HAP-1 (cell line): ENCODE data around the gene FBXO46.
"Not testable (repeated sequence)": the region's sequence is repeated elsewhere in the genome, so short reads cannot be mapped to it uniquely, and the experiment has no call there.

Experiments used
- DNase-seq, 2 experiments: peaks; one replicate each; pipeline ENCODE4 v3.0.0-alpha.2; 2016 to 2020; ENCODE audit warnings: low spot score in 2 of 2
- H3K27me3 ChIP-seq: fragments of 250-450 bp; sonication (Bioruptor Pico); 2 replicates; pipeline ENCODE4 v1.5.1; 2020; ENCODE audit warnings: low read depth, mild to moderate bottlenecking, moderate library complexity
- H3K36me3 ChIP-seq: fragments of 250-450 bp; sonication (Bioruptor Pico); replicated peaks from 2 replicates; pipeline ENCODE4 v1.5.1; 2020; ENCODE audit warnings: mild to moderate bottlenecking
- H3K4me1 ChIP-seq: fragments of 250-450 bp; sonication (Bioruptor Pico); 2 replicates; pipeline ENCODE4 v1.5.1; 2020; ENCODE audit warnings: mild to moderate bottlenecking
- H3K4me3 ChIP-seq: fragments of 250-450 bp; sonication (Bioruptor Pico); 2 replicates; pipeline ENCODE4 v1.5.1; 2020; ENCODE audit warnings: mild to moderate bottlenecking, moderate library complexity
- H3K9me3 ChIP-seq: fragments of 250-450 bp; sonication (Bioruptor Pico); 2 replicates; pipeline ENCODE4 v1.5.1; 2020; ENCODE audit warnings: mild to moderate bottlenecking, moderate library complexity
- in situ Hi-C: fragments of 300-500 bp; cut with MboI; formaldehyde crosslinking; loops from 3 replicates; pipeline ENCODE4 v1.14.3; 2020; ENCODE audit warnings: low sequenced_read_pairs, inconsistent platforms, mixed read lengths

FBXO46 gene

DNA sequence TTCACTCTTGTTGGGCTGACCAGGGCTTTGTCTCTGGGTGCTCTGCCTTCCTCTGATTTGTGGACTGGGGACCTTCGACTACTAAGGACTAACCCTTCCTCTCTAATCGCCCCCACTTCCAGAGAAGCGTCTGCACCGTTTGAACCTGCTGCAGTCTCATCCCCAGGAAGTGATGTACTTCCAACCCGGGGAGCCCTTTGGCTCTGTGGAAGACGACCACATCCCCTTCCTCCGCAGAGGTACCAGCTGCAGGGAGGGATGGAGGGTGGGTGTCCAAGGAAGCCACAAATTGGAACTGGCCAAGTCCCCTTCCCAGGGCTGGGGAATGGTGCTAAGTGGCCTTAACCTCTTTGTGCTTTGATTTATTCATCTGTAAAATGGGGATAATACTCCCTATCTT lies 29.0 kb downstream of the FBXO46 start:
- H3K36me3 ChIP-seq, result peaks cover 34% of the 10 kb centered on the region
- in situ Hi-C loops, result no loop called here
- H3K9me3 ChIP-seq, result no peaks in the 10 kb centered on the region
- DNase-seq, result no peak
- H3K4me3 ChIP-seq, result no peak overlapping the region
- H3K4me1 ChIP-seq, result no peaks in the 10 kb centered on the region
- no peaks in the 10 kb centered on the region for H3K27me3 ChIP-seq

DNA sequence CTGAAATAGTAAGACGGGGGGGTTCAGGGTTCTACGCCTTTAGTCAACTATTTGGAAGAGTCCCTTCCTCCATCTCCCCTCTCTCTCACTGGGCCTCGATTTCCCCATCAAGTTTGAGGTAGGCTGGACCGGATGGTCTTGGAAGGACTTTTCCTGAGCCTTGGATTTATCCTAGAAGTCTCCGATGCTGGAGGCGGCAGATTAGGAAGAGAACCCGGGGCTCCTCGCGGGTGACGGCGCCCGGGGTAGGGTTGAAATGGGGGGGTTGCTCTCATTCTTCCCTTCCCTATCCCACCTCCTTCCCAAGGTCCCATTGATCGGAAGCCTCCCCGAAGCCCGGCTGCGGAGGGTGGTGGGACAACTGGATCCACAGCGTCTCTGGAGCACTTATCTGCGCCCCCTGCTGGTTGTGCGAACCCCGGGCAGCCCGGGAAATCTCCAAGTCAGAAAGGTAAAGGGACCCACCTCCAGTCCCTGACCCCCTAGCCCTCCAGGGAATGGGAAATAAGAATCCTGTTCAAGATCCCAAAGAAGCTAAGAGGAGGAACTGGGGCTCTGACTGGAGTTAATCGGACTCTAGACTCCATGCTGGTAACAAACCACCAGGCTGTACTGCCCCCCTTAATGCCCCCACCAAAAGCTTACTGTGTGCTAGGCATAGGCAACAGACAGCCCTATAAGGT lies 37.4 kb downstream of the FBXO46 start:
- H3K9me3 ChIP-seq, result no peaks in the 10 kb centered on the region
- peaks cover 25% of the 10 kb centered on the region for H3K36me3 ChIP-seq
- peaks cover 4% of the 10 kb centered on the region for H3K4me1 ChIP-seq
- H3K4me3 ChIP-seq, result peak overlapping the region; percentile 93
- H3K27me3 ChIP-seq, result no peaks in the 10 kb centered on the region
- in situ Hi-C loops, result no loop called here
- DNase-seq, result peak; percentile 73 to 93

DNA sequence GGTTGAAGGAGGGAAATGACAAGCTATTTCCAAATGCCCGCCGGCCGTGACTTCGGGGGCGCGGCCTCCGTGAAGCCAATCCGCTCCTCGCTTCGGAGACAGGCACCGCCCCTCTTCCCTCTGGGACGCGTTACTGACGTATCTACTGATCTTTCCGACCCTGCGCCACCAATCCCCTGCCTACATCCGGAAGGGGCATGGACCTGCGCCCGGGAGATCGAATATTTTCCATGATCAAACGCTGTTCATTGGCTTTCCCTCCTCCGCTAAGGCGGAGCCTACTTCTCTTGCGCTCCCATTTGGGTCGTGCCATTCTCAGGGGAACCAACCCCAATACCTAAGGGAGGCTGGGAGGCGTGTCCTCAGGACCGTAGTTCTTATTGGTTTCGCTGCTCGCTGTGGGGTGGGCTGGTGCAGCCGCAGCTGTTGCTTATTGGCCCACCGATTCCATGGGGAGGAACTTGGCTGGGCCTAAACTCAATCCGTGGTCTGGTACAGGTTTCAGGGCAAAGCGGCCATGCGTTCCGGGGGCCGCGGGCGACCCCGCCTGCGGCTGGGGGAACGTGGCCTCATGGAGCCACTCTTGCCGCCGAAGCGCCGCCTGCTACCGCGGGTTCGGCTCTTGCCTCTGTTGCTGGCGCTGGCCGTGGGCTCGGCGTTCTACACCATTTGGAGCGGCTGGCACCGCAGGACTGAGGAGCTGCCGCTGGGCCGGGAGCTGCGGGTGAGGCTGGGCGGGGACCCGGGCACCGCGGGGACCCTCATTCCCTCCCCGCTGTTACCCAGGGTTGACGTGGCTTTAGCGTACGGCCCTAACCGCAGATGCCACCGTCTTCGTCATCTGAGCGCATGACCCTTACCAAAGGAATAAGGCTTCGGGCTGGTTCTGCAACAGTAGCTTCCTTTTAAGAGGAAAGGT lies 38.2 kb downstream of the FBXO46 start, which contains the start of gene QPCTL:
QPCTL (plus strand) TSS at position 480 of the 919 bp plus-strand sequence; CDS start at position 518, 38 bp downstream.
- in situ Hi-C loops, result no loop called here
- DNase-seq, result peak; percentile 99

GRCh38 chr19:45691516-45692186 lies 39.0 kb downstream of the FBXO46 start, which contains the start of gene SNRPD2:
TSS of gene SNRPD2 (minus strand) at chr19:45691953. CDS start at chr19:45691888, 65 bp downstream.
- peaks cover 4% of the 10 kb centered on the region for H3K4me1 ChIP-seq
- H3K27me3 ChIP-seq, result no peaks in the 10 kb centered on the region
- H3K4me3 ChIP-seq, result peak within 1 kb of the TSS; percentile 93
- DNase-seq, result peak; percentile 89 to 96
- peaks cover 41% of the 10 kb centered on the region for H3K36me3 ChIP-seq
- H3K9me3 ChIP-seq, result no peaks in the 10 kb centered on the region
- in situ Hi-C loops, result no loop called here

More for the DNA sequence above, 38.2 kb downstream of the FBXO46 start, which contains the start of gene QPCTL:
- H3K9me3 ChIP-seq, result no peaks in the 10 kb centered on the region
- H3K4me3 ChIP-seq, result peak within 1 kb of the TSS; percentile 93
- peaks cover 4% of the 10 kb centered on the region for H3K4me1 ChIP-seq
- H3K27me3 ChIP-seq, result no peaks in the 10 kb centered on the region
- H3K36me3 ChIP-seq, result peaks cover 33% of the 10 kb centered on the region

GRCh38 chr19:45687599-45687998 lies 43.1 kb downstream of the FBXO46 start:
- H3K36me3 ChIP-seq, result peaks cover 59% of the 10 kb centered on the region

GRCh38 chr19:45685045-45685444 lies 45.7 kb downstream of the FBXO46 start:
- H3K9me3 ChIP-seq, H3K27me3 ChIP-seq, DNase-seq, H3K4me1 ChIP-seq, in situ Hi-C loops, H3K4me3 ChIP-seq: not testable (repeated sequence)
- peaks cover 62% of the 10 kb centered on the region for H3K36me3 ChIP-seq

More at GRCh38 chr19:45687599-45687998, 43.1 kb downstream of the FBXO46 start:
- Histone ChIP-seq H3K9me3 (no peaks in the 10 kb centered on the region), H3K4me3 (no peak overlapping the region), H3K27me3 (no peaks in the 10 kb centered on the region), H3K4me1 (no peaks in the 10 kb centered on the region; the same call in 1 of the 2 replicates)
- in situ Hi-C loops, result no loop called here
- no peak for DNase-seq

DNA sequence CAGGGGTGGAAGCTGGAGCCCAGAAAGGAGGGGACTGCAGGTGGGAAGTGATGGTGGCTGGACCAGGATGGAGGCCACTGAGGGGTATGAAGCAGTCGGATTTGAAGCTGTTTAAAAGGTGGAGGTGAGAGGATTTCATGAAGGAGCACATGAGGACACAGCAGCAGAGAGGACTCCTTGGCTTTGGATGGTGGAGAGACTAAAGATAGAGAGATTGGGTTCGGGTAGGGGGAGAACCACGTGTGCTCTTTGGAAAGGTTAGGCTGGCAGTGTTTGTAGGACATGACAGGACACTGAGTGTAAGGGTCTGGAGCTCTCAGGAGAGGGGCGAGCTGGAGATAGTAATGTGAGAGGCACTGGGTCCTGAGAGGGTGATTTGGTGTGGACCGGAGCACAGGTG lies 47.8 kb downstream of the FBXO46 start:
- Histone ChIP-seq H3K4me1 (no peaks in the 10 kb centered on the region), H3K9me3 (no peaks in the 10 kb centered on the region), H3K27me3 (no peaks in the 10 kb centered on the region), H3K36me3 (peaks cover 42% of the 10 kb centered on the region), H3K4me3 (no peak overlapping the region)
- in situ Hi-C loops, result no loop called here
- DNase-seq, result no peak

- Histone ChIP-seq H3K4me3 (no peak overlapping the region), H3K27me3 (no peaks in the 10 kb centered on the region), H3K4me1 (no peaks in the 10 kb centered on the region), H3K36me3 (peaks cover 34% of the 10 kb centered on the region), H3K9me3 (no peaks in the 10 kb centered on the region)
- no peak for DNase-seq
- in situ Hi-C loops, result no loop called here
Measured at GRCh38 chr19:45682117-45682516, 48.6 kb downstream of the FBXO46 start.

DNA sequence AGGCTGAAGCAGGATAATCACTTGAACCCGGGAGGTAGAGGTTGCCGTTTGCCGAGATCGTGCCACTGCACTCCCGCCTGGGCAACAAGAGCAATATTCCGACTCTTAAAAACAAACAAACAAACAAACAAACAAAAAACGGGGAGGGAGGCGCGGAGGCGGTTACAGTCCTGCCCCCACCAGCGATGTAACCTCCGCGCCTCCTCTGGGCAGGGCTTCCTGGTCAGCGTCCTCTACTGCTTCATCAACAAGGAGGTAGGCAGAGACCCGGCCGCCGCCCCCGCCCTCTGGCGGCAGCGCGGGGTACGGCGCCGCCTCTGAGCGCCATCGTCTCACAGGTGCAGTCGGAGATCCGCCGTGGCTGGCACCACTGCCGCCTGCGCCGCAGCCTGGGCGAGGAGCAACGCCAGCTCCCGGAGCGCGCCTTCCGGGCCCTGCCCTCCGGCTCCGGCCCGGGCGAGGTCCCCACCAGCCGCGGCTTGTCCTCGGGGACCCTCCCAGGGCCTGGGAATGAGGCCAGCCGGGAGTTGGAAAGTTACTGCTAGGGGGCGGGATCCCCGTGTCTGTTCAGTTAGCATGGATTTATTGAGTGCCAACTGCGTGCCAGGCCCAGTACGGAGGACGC lies 49.2 kb downstream of the FBXO46 start:
- Histone ChIP-seq H3K4me1 (no peaks in the 10 kb centered on the region), H3K27me3 (no peaks in the 10 kb centered on the region), H3K4me3 (peak overlapping the region; percentile 10), H3K9me3 (no peaks in the 10 kb centered on the region), H3K36me3 (peaks cover 28% of the 10 kb centered on the region)
- in situ Hi-C loops, result no loop called here
- peak; percentile 74 to 87 for DNase-seq

GRCh38 chr19:45677351-45678230 lies 53.1 kb downstream of the FBXO46 start:
- Histone ChIP-seq H3K4me1 (no peaks in the 10 kb centered on the region), H3K9me3 (no peaks in the 10 kb centered on the region), H3K36me3 (peaks cover 3% of the 10 kb centered on the region; the same call in 1 of the 2 replicates), H3K4me3 (no peak overlapping the region), H3K27me3 (no peaks in the 10 kb centered on the region)
- peak in 1 of 2 experiments; percentile 48 for DNase-seq
- in situ Hi-C loops, result no loop called here

DNA sequence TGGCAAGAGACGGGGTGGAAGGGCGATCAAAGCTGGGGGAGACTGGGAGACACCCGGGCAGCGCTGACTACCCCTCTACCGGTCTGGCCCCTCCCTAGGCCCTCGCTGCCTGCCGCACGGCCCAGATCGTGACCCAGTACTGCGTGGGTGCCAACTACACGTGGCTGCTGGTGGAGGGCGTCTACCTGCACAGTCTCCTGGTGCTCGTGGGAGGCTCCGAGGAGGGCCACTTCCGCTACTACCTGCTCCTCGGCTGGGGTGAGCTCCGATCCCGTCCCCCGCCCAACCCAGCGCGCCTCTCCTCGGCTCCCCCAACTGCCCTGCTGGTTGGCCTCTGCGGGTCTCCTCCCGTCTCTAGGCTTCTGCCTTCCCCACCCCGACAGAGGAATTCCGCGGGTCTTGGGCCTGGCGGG lies 53.8 kb downstream of the FBXO46 start:
- peaks cover under 1% of the 10 kb centered on the region; the same call in 1 of the 2 replicates for H3K36me3 ChIP-seq
- in situ Hi-C loops, result no loop called here
- no peak for DNase-seq
- no peaks in the 10 kb centered on the region for H3K27me3 ChIP-seq
- no peaks in the 10 kb centered on the region for H3K4me1 ChIP-seq
- H3K9me3 ChIP-seq, result no peaks in the 10 kb centered on the region
- no peak overlapping the region for H3K4me3 ChIP-seq

DNA sequence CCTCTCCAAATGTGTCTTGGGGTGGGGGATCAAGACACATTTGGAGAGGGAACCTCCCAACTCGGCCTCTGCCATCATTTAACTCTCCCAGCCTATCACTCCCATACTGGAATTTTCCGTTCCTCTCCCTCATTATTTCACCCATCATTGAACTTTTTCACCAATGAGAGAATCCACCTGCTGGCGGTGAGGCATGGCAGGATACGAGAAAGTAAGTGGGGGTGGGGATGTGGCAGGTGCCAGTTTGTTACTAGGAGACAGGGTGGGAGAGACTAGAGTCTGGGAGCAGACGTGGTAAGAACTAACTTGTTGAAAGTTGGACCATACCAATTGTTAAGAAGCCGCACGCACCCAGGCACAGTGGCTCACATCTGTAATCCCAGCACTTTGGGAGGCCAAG lies 55.8 kb downstream of the FBXO46 start:
- DNase-seq, result no peak
- no peaks in the 10 kb centered on the region; the same call in 1 of the 2 replicates for H3K36me3 ChIP-seq
- no peak overlapping the region for H3K4me3 ChIP-seq
- no peaks in the 10 kb centered on the region for H3K9me3 ChIP-seq
- H3K27me3 ChIP-seq, result no peaks in the 10 kb centered on the region
- peaks cover 5% of the 10 kb centered on the region for H3K4me1 ChIP-seq
- in situ Hi-C loops, result no loop called here
